Effector memory CD8-positive, alpha-beta T cell (primary cell): Measurements from ENCODE around the gene FBXO34.
"Not testable (repeated sequence)": the region's sequence is repeated elsewhere in the genome, so short reads cannot be mapped to it uniquely, and the experiment has no call there.

Experiments
- ATAC-seq: fragments of 150-1000 bp; cut with Tn5 transposase; replicated peaks from 2 replicates; pipeline ENCODE4 v1.10.0; 2021; ENCODE audit warnings: mild to moderate bottlenecking, moderate library complexity
- DNase-seq, 3 experiments: peaks; one replicate each; pipeline ENCODE4 v3.0.0; 2021
- H3K27ac Mint-ChIP-seq, 2 donors: one replicate each; pipeline ENCODE4 v1.8.0; 2022; ENCODE audit warnings: mild to moderate bottlenecking in 2 of 2, mixed read lengths in 2 of 2, moderate library complexity in 2 of 2
- H3K27me3 Mint-ChIP-seq, 2 donors: one replicate each; pipeline ENCODE4 v1.8.0; 2022; ENCODE audit warnings: mixed read lengths in 2 of 2
- H3K36me3 Mint-ChIP-seq: one replicate; pipeline ENCODE4 v1.8.0; 2022; ENCODE audit warnings: mild to moderate bottlenecking, moderate library complexity, mixed read lengths; ENCODE audit not compliant: insufficient read depth
- H3K4me1 Mint-ChIP-seq, 2 donors: one replicate each; pipeline ENCODE4 v1.8.0; 2022; ENCODE audit warnings: low read depth in 2 of 2, mixed read lengths in 2 of 2
- H3K4me3 Mint-ChIP-seq, 2 donors: one replicate each; pipeline ENCODE4 v1.8.0; 2022; ENCODE audit warnings: mild to moderate bottlenecking in 2 of 2, mixed read lengths in 2 of 2, moderate library complexity in 2 of 2
- H3K9me3 Mint-ChIP-seq, 2 donors: one replicate each; pipeline ENCODE4 v1.8.0; 2022; ENCODE audit warnings: mixed read lengths in 2 of 2

The FBXO34 gene

DNA sequence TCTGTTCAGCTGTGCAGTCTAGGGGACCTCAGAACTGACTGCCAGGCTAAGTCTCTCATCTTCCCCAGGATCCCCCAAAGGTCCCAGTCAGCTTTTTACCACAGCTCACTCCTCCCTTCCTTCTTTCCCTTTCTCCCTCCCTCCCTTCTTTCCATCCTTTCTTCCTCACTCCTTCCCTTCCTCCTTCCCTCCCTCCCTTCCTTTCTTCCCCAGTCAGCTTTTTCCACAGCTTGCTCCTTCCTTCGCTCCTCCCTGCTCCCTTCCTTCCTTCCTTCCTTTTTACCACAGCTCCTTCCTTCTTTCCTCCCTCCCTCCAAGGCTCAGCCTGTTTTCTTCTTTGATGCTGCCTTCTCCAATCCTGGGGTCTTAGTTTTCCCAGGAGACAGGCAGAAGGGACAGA, 101.2 kb downstream of the FBXO34 start:
- ATAC-seq (no peak), DNase-seq (no peak)
- H3K27me3 Mint-ChIP-seq: no peaks in the 10 kb centered on the region
- no peaks in the 10 kb centered on the region for H3K9me3 Mint-ChIP-seq
- H3K27ac Mint-ChIP-seq: peak overlapping the region; percentile 83 to 88
- H3K36me3 Mint-ChIP-seq: peaks cover 35% of the 10 kb centered on the region
- H3K4me3 Mint-ChIP-seq: no peak overlapping the region
- H3K4me1 Mint-ChIP-seq: peaks cover 14 to 15% of the 10 kb centered on the region in 2 donors

DNA sequence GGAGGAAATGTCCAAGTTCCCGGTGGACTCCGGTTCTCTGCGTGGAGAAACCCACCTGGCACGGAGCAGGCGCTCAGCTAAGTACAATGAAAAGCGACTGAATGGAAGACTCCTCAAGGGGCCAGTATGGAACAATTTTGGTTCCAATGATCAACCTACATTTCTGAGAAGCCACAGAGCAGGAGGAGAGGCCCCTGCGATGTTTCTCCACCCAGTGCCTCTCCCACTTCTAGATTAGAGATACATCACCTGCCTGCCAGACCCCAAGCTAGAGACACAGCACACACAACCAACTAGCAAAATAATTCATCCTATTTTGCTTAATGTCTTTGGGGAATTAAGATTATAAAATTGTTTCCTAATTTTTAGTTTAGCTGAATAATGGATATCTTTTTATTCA, 101.6 kb downstream of the FBXO34 start:
- Mint-ChIP-seq H3K4me1 (peaks cover 14 to 15% of the 10 kb centered on the region in 2 donors), H3K36me3 (peaks cover 37% of the 10 kb centered on the region), H3K4me3 (peak overlapping the region in 1 of 2 donors; percentile 12), H3K27ac (peak overlapping the region; percentile 83 to 88), H3K9me3 (no peaks in the 10 kb centered on the region), H3K27me3 (no peaks in the 10 kb centered on the region)
- ATAC-seq (no peak), DNase-seq (no peak)

DNA sequence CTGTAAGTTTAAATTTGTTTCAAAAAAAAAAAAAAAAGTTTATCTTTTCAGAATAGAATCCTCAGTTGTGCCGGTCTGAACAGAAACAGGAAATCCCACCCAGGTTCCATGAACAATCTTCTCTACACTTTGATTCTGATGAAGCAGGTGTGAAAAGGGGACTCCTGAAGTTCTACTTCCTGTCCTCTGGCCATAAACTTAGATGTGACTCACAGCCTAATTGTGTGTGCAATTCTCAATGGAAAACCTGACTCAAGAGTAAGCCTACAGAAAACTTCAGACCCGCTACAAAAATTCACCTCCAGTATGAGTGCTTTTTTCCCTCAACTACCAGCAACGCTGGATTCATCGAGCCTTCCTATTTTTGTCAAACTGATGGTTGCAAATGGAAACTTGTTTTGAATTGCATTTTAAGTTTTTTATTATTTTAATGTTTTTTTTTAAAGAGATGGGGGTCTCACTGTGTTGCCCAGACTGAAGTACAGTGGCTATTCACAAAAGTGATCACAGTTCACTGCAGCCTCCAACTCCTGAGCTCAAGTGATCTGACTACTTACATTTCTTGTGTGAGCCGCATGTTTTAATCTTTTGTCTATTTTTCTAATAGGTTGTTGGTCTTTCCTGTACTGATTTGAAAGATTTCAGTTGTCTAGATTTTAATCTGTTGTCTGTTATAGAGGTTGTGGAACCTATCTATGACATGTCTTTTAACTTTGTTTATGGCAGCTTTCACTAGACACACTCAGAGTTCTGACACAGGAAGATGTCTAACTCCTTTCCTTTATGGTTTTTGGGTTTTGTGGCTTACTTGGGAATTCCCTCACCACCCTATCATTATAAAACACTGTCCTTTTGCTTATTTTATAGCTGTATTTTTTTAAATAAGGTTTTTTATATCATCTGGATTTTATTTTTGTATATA, 102.8 kb downstream of the FBXO34 start:
- DNase-seq (peak in 2 of 3 experiments; percentile 14 to 20), ATAC-seq (peak; percentile 92)
- Mint-ChIP-seq H3K4me3 (peak overlapping the region; percentile 19 to 37), H3K27ac (peak overlapping the region; percentile 83 to 88), H3K27me3 (no peaks in the 10 kb centered on the region), H3K4me1 (peaks cover 14 to 15% of the 10 kb centered on the region in 2 donors), H3K9me3 (no peaks in the 10 kb centered on the region), H3K36me3 (peaks cover 36% of the 10 kb centered on the region)

DNA sequence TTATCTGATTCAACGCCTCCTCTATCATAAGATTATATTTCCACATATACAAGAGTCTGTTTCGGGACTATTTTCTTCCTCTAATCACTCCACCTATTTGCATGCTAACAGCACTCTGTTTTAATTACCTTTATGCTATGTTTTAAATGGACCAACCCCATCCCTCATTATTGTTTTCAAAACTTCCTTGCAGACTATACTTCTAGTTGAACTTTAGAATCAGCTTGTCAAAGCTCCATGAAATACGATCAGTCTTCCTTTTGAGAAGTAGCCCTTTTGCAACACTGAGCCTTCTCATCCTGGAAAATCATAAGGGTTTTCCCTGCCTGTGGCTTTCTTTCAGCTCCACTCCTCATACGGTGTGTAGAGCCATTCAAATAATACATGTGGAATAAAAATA, 103.5 kb downstream of the FBXO34 start:
- Mint-ChIP-seq H3K4me1 (peaks cover 14 to 15% of the 10 kb centered on the region in 2 donors), H3K9me3 (no peaks in the 10 kb centered on the region)

DNA sequence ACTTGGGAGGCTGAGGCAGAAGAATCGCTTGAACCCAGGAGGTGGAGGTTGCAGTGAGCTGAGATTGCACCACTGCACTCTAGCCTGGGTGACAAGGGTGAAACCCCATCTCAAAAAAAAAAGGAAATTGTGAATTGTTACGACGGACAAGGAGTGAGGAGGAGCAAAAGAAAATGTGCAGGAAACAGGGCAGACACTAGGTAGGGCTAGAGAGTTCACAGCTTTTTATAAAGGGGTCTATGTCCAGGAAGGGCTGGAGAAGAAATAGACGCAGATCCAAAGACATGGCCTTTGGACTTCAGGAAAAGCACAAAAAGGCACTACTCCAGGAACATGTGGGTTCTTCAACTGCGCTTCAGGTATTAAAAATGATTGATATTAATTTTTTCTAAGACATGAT, 106.0 kb downstream of the FBXO34 start:
- no peak for ATAC-seq
- H3K27me3 Mint-ChIP-seq: no peaks in the 10 kb centered on the region
- DNase-seq: no peak
- H3K9me3 Mint-ChIP-seq: no peaks in the 10 kb centered on the region
- H3K4me1 Mint-ChIP-seq: peaks cover 10 to 14% of the 10 kb centered on the region in 2 donors
- H3K36me3 Mint-ChIP-seq: peaks cover 57% of the 10 kb centered on the region
- peak overlapping the region in 1 of 2 donors; percentile 63 for H3K27ac Mint-ChIP-seq
- H3K4me3 Mint-ChIP-seq: no peak overlapping the region

More for the DNA sequence above, 103.5 kb downstream of the FBXO34 start:
- DNase-seq: no peak
- ATAC-seq: no peak
- H3K27ac Mint-ChIP-seq: peak overlapping the region; percentile 83 to 88
- peak overlapping the region in 1 of 2 donors; percentile 37 for H3K4me3 Mint-ChIP-seq
- no peaks in the 10 kb centered on the region for H3K27me3 Mint-ChIP-seq
- H3K36me3 Mint-ChIP-seq: peaks cover 36% of the 10 kb centered on the region

DNA sequence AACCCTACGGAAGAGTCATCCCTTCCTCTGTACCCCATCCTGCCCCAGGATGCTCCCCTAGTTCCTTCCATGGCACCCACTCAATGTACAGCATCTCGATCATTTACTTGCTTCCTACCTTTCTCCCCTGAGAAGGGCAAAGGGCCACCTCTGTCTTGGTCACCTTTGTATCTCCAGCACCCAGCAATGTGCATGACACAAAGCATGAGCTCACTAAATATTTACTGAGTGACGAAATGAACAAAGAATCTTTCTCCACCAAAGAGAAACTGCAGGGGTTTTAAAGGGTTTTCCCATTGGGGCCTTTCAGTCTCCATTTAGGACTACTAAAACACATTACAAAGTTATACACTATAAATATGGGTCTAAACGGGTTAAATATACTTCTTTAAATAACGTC, 109.8 kb downstream of the FBXO34 start:
- ATAC-seq (no peak), DNase-seq (no peak)
- Mint-ChIP-seq H3K4me3 (no peak overlapping the region), H3K4me1 (peaks cover 6 to 7% of the 10 kb centered on the region in 2 donors), H3K36me3 (peaks cover 57% of the 10 kb centered on the region), H3K9me3 (no peaks in the 10 kb centered on the region), H3K27me3 (no peaks in the 10 kb centered on the region), H3K27ac (peak overlapping the region in 1 of 2 donors; percentile 41)

DNA sequence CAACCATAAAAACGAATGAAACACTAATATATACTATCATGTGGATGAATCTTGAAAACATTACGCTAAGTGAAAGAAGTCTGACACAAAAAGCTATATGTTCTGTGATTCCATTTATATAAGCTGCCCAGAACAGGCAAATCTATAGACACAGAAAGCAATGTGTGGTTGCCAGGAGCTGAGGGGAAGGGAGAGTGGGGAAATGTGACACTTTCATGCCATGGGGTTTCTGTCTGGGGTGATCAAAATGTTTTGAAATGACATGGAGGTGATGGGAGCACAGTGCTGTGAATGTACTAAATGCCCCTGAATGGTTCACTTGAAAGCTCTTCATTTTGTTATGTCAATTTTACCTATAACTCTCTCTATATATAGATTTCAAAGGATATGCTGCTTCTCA, 110.3 kb downstream of the FBXO34 start:
- H3K36me3 Mint-ChIP-seq: peaks cover 57% of the 10 kb centered on the region
- no peak for DNase-seq

DNA sequence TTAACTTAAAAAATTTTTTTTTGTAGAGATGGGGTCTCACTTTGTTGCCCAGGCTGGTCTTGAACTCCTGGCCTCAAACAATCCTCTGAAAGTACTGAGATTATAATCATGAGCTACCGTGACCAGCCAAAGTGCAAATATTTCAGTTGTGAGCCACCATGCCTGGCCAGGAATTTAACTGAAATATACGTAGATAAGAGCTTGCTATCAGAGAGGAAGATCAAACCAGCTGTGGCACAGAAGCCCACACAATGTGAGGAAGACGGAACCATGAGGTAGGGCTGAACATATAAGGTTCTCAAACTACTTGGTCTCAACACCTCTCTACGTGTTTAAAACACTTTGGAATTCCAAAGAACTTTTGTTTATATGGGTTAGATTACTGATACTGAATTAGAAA, 111.3 kb downstream of the FBXO34 start:
- Mint-ChIP-seq H3K4me1 (peaks cover 7 to 12% of the 10 kb centered on the region in 2 donors), H3K27me3 (no peaks in the 10 kb centered on the region), H3K9me3 (no peaks in the 10 kb centered on the region), H3K4me3 (no peak overlapping the region), H3K27ac (no peak overlapping the region), H3K36me3 (peaks cover 48% of the 10 kb centered on the region)
- DNase-seq: no peak
- ATAC-seq: no peak

More for the DNA sequence above, 110.3 kb downstream of the FBXO34 start:
- ATAC-seq: no peak
- H3K27ac Mint-ChIP-seq: peak overlapping the region in 1 of 2 donors; percentile 26
- H3K9me3 Mint-ChIP-seq: no peaks in the 10 kb centered on the region
- no peak overlapping the region for H3K4me3 Mint-ChIP-seq
- H3K4me1 Mint-ChIP-seq: peaks cover 8% of the 10 kb centered on the region in 2 donors
- H3K27me3 Mint-ChIP-seq: no peaks in the 10 kb centered on the region

DNA sequence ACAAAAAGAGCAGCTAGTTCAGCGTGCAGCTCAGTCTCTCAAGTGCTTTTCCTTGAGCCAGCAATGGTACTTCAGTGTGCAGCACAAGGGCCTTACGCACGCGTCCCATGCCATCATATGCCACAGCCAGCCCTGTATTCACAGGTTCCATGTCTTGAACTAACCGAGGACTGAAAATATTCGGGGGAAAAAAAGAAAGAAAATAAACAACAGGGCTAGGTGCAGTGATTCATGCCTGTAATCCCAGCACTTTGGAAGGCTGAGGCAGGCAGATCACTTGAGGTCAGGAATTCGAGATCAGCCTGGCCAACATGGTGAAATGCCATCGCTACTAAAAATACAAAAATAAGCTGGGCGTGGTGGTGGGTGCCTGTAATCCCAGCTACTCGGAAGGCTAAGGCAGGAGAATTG, 111.8 kb downstream of the FBXO34 start:
- DNase-seq, H3K9me3 Mint-ChIP-seq, H3K27ac Mint-ChIP-seq, H3K27me3 Mint-ChIP-seq, ATAC-seq, H3K4me3 Mint-ChIP-seq: not testable (repeated sequence)
- H3K4me1 Mint-ChIP-seq: peaks cover 7 to 12% of the 10 kb centered on the region in 2 donors
- H3K36me3 Mint-ChIP-seq: peaks cover 46% of the 10 kb centered on the region

DNA sequence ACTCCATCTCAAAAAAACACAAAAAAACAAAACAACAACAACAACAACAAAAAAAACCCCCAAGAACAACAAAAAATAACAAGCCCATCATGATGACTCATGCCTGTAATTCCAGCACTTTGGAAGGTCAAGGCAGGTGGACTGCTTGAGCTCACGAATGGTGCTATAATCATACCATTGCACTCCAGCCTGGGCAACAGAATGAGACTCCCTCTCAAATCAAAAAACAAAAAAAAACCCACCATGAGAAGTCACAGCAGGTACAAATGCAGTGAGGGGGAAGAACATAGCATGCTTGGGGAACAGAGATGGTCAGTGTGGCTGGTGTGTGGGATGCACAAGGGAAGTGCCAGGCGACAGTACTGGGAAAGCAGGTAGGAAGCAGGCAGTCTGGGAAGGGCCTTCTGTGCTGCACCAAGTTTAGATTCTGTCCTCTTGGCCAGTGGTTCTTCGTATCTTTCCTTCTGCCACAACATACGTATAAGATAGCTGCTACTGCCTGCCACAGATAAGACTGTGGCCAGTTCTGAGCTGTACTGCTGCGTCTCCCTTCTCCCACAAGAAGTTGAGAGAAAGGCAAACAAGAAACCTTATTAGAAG, 112.4 kb downstream of the FBXO34 start:
- Mint-ChIP-seq H3K27ac (no peak overlapping the region), H3K27me3 (no peaks in the 10 kb centered on the region), H3K4me3 (no peak overlapping the region), H3K4me1 (peaks cover 7 to 12% of the 10 kb centered on the region in 2 donors), H3K9me3 (no peaks in the 10 kb centered on the region), H3K36me3 (peaks cover 47% of the 10 kb centered on the region)
- ATAC-seq (no peak), DNase-seq (no peak)

DNA sequence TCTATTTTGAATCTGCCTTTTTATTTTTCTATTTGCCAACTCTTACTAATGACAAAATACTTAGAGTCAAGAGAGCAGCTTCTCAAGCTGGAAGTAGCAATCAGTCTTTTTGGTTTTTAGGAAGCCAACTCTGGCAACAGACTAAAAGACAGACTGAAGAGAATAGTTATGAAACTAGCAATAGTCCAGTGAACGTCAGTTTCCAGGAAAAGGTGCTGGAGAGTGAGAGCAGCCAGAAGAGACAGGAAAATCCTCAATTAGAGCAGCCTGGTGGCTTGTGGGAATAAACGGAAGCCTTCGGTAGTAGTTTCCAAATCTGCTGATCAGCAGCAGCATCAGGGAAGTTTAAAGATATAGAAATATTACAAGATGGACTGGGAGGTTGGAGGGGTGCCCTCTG, 113.3 kb downstream of the FBXO34 start:
- Mint-ChIP-seq H3K4me3 (no peak overlapping the region), H3K27ac (peak overlapping the region in 1 of 2 donors; percentile 66), H3K36me3 (peaks cover 49% of the 10 kb centered on the region), H3K9me3 (no peaks in the 10 kb centered on the region), H3K27me3 (no peaks in the 10 kb centered on the region), H3K4me1 (peaks cover 7 to 12% of the 10 kb centered on the region in 2 donors)
- DNase-seq (no peak), ATAC-seq (no peak)

DNA sequence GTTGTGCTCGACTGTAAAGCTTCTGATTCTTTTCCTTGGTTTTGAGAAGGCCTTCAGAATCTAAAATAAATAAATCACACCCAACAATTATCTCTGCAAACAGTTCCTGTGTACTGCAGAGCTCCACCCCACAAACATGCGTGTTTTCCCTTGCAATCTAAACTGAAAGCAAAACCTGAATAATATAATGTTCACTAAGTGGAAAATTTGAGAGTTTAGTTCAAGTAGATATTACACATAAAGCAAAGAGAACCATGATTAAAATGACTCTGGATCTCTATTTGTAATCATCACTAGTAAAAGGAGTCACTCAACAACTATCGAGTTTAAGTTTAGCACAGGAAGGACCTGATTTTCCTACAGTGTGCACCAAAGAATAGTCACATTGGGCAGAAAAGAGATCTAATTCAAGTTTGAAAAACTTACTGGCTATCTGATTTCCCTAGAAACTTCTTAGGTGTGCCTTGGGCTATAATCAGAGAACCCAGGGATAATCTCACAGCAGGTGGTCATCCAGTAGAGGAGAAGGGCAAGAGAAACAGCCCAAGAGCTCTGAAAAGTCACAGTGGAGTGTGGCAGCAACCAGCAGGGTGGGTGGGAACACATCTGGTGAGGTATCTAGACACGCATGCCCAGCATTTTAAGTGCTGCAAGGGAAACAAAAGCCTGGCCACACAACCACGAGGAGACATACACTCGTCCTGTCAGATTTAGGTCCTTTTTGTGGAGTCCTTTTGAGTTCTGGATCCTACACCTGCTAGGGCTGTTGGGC, 115.0 kb downstream of the FBXO34 start:
- H3K27me3 Mint-ChIP-seq: no peaks in the 10 kb centered on the region
- peak overlapping the region; percentile 23 to 49 for H3K4me3 Mint-ChIP-seq
- H3K9me3 Mint-ChIP-seq: no peaks in the 10 kb centered on the region
- ATAC-seq (peak; percentile 69), DNase-seq (no peak)
- H3K36me3 Mint-ChIP-seq: peaks cover 45% of the 10 kb centered on the region
- H3K27ac Mint-ChIP-seq: peak overlapping the region; percentile 9 to 77
- H3K4me1 Mint-ChIP-seq: peaks cover 7 to 12% of the 10 kb centered on the region in 2 donors

DNA sequence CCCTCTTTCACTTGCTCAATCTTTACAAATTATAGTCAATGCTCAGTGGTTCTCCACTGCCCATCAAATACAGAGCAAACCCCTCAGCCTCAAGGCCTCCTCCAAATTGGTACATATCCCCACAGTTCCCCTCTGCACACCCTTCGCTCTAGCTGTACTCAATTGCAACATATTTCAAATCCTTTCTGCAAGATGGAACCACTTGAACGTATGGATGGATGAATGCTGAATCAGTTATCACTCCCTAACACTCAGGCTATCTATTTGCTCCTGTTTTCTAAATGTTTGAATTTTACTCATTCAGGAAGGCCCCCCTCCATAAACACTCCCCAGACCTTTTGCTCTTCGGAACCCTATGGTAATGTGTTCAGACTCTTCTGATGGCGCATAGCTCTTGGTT, 115.9 kb downstream of the FBXO34 start:
- Mint-ChIP-seq H3K27ac (peak overlapping the region in 1 of 2 donors; percentile 9), H3K4me3 (no peak overlapping the region), H3K9me3 (no peaks in the 10 kb centered on the region), H3K27me3 (no peaks in the 10 kb centered on the region), H3K4me1 (peaks cover 7 to 12% of the 10 kb centered on the region in 2 donors), H3K36me3 (peaks cover 43% of the 10 kb centered on the region)
- DNase-seq (no peak), ATAC-seq (no peak)
